ENCODE measurements around the gene STAT2.
"Not testable (repeated sequence)": the region's sequence is repeated elsewhere in the genome, so short reads cannot be mapped to it uniquely, and the experiment has no call there.

STAT2 gene

DNA sequence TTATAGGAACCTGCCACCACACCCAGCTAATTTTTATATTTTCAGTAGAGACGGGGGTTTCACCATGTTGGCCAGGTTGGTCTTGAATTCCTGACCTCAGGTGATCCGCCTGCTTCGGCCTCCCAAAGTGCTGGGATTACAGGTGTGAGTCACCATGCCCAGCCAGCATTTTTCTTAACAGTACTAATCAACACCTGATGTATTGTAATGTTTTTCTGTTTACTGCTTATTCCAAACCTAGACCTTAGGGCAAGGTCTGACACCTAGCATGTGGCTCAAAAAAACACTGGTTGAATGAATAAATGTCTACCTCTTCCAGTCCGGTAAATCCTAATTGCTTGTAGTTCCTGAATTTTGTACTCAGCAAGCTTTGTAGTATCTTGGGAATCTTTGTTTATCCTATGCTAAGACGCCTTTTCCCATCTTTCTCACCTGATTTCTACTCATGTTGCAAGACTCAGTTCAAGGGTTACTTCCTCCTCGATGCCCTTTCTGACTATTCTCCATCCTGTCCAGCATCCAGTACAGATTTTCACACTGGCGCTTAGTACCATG lies 28.9 kb downstream of the STAT2 start:
- H3K4me1 ChIP-seq (ENCODE audit: control insufficient read depth in 1 of 2, insufficient read depth in 2 of 2, low read length in 2 of 2), result peaks cover 8 to 11% of the 10 kb centered on the region in 2 donors
- H3K9me3 ChIP-seq (ENCODE audit: control insufficient read depth in 1 of 2, low read length in 2 of 2), result no peaks in the 10 kb centered on the region
- H3K27me3 ChIP-seq (ENCODE audit: control insufficient read depth in 1 of 2, insufficient read depth in 2 of 2, low read length in 2 of 2), result no peaks in the 10 kb centered on the region
- H3K27ac ChIP-seq (ENCODE audit: low read depth, low read length), result no peak overlapping the region
- H3K9ac ChIP-seq (ENCODE audit: low read depth in 1 of 2, low read length in 2 of 2), result no peak overlapping the region
- peaks cover 18 to 23% of the 10 kb centered on the region in 2 donors for H3K36me3 ChIP-seq (ENCODE audit: control insufficient read depth in 1 of 2, insufficient read depth in 2 of 2, low read length in 2 of 2)
- H3K4me3 ChIP-seq (ENCODE audit: low read depth in 1 of 2, low read length in 2 of 2), result no peak overlapping the region

DNA sequence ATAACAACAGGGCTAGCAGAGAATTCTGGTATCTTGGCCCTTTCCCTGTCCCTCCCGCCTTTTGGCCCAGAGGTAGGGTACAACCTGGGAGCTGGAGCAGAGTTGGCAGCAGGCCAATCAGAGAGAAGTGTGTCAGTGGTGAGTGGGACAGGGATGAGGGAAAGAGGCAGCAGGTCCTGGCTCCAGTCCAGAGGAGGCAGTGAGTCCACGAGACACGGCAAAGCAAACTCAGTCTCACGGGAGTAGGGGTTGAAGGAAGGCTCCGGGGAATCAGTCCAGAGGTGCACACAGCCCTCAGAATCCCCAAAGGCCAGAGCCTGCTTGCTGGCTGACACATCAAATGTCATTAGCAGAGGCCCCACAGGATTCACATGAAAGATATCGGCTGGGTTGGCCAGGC lies 33.4 kb downstream of the STAT2 start:
- Histone ChIP-seq H3K27ac (ENCODE audit: low read depth, low read length) (no peak overlapping the region), H3K36me3 (ENCODE audit: control insufficient read depth in 1 of 2, insufficient read depth in 2 of 2, low read length in 2 of 2) (peaks cover 46 to 66% of the 10 kb centered on the region in 2 donors), H3K4me3 (ENCODE audit: low read depth in 1 of 2, low read length in 2 of 2) (no peak overlapping the region), H3K27me3 (ENCODE audit: control insufficient read depth in 1 of 2, insufficient read depth in 2 of 2, low read length in 2 of 2) (no peaks in the 10 kb centered on the region), H3K9me3 (ENCODE audit: control insufficient read depth in 1 of 2, low read length in 2 of 2) (no peaks in the 10 kb centered on the region), H3K9ac (ENCODE audit: low read depth in 1 of 2, low read length in 2 of 2) (no peak overlapping the region), H3K4me1 (ENCODE audit: control insufficient read depth in 1 of 2, insufficient read depth in 2 of 2, low read length in 2 of 2) (no peaks in the 10 kb centered on the region)

- H3K27ac ChIP-seq (ENCODE audit: low read depth, low read length), result no peak overlapping the region
- no peak overlapping the region for H3K4me3 ChIP-seq (ENCODE audit: low read depth in 1 of 2, low read length in 2 of 2)
- no peaks in the 10 kb centered on the region for H3K4me1 ChIP-seq (ENCODE audit: control insufficient read depth in 1 of 2, insufficient read depth in 2 of 2, low read length in 2 of 2)
- no peaks in the 10 kb centered on the region for H3K27me3 ChIP-seq (ENCODE audit: control insufficient read depth in 1 of 2, insufficient read depth in 2 of 2, low read length in 2 of 2)
- no peak overlapping the region for H3K9ac ChIP-seq (ENCODE audit: low read depth in 1 of 2, low read length in 2 of 2)
- H3K9me3 ChIP-seq (ENCODE audit: control insufficient read depth in 1 of 2, low read length in 2 of 2), result no peaks in the 10 kb centered on the region
- peaks cover 46 to 66% of the 10 kb centered on the region in 2 donors for H3K36me3 ChIP-seq (ENCODE audit: control insufficient read depth in 1 of 2, insufficient read depth in 2 of 2, low read length in 2 of 2)
These were observed 33.8 kb downstream of the STAT2 start for GRCh38 chr12:56326126-56326525.

DNA sequence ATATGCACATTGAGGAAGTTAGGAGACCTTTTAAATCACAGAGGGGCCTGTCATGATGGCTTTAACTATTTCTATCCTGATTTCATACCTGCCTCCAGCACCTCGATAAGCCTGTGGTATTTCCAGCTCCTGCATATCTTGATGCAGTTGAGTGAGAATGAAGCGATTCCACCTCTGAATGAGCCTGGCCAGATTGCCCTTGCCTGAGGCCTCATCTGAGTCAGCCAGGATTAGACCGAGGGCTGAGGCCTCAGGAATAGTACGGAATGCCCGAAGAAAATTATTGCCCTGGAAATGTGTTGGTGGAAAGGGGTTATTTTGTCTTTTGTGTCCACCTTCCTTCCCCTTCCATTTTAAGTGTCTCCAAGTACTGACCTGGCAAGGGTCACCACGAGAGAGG lies 35.7 kb downstream of the STAT2 start:
- no peaks in the 10 kb centered on the region for H3K27me3 ChIP-seq (ENCODE audit: control insufficient read depth in 1 of 2, insufficient read depth in 2 of 2, low read length in 2 of 2)
- peaks cover 55 to 76% of the 10 kb centered on the region in 2 donors for H3K36me3 ChIP-seq (ENCODE audit: control insufficient read depth in 1 of 2, insufficient read depth in 2 of 2, low read length in 2 of 2)

DNA sequence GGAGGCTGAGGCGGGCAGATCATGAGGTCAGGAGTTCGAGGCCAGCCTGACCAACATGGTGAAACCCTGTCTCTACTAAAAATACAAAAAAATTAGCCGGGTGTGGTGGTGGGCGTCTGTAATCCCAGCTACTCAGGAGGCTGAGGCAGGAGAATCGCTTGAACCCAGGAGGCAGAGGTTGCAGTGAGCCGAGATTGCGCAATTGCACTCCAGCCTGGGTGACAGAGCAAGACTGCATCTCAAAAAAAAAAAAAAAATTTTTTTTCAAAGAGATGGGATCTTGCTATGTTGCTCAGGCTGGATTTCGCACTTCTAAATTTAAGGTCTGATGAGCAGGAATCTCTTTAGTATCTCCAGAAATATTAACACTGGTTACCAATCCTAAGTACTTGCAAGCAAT lies 38.3 kb downstream of the STAT2 start:
- not testable (repeated sequence) for H3K4me1 ChIP-seq (ENCODE audit: control insufficient read depth in 1 of 2, insufficient read depth in 2 of 2, low read length in 2 of 2); H3K4me3 ChIP-seq (ENCODE audit: low read depth in 1 of 2, low read length in 2 of 2); H3K9me3 ChIP-seq (ENCODE audit: control insufficient read depth in 1 of 2, low read length in 2 of 2); H3K27me3 ChIP-seq (ENCODE audit: control insufficient read depth in 1 of 2, insufficient read depth in 2 of 2, low read length in 2 of 2); H3K9ac ChIP-seq (ENCODE audit: low read depth in 1 of 2, low read length in 2 of 2); H3K27ac ChIP-seq (ENCODE audit: low read depth, low read length)
- peaks cover 46 to 71% of the 10 kb centered on the region in 2 donors for H3K36me3 ChIP-seq (ENCODE audit: control insufficient read depth in 1 of 2, insufficient read depth in 2 of 2, low read length in 2 of 2)

More for the DNA sequence above, 35.7 kb downstream of the STAT2 start:
- H3K27ac ChIP-seq (ENCODE audit: low read depth, low read length), result no peak overlapping the region
- no peak overlapping the region for H3K4me3 ChIP-seq (ENCODE audit: low read depth in 1 of 2, low read length in 2 of 2)
- H3K4me1 ChIP-seq (ENCODE audit: control insufficient read depth in 1 of 2, insufficient read depth in 2 of 2, low read length in 2 of 2), result no peaks in the 10 kb centered on the region
- H3K9ac ChIP-seq (ENCODE audit: low read depth in 1 of 2, low read length in 2 of 2), result no peak overlapping the region
- H3K9me3 ChIP-seq (ENCODE audit: control insufficient read depth in 1 of 2, low read length in 2 of 2), result no peaks in the 10 kb centered on the region

GRCh38 chr12:56321027-56321426 lies 38.9 kb downstream of the STAT2 start:
- H3K27me3 ChIP-seq (ENCODE audit: control insufficient read depth in 1 of 2, insufficient read depth in 2 of 2, low read length in 2 of 2), result no peaks in the 10 kb centered on the region
- peaks cover 0 to 7% of the 10 kb centered on the region in 2 donors for H3K4me1 ChIP-seq (ENCODE audit: control insufficient read depth in 1 of 2, insufficient read depth in 2 of 2, low read length in 2 of 2)
- no peak overlapping the region for H3K4me3 ChIP-seq (ENCODE audit: low read depth in 1 of 2, low read length in 2 of 2)
- no peak overlapping the region for H3K27ac ChIP-seq (ENCODE audit: low read depth, low read length)
- peaks cover 40 to 65% of the 10 kb centered on the region in 2 donors for H3K36me3 ChIP-seq (ENCODE audit: control insufficient read depth in 1 of 2, insufficient read depth in 2 of 2, low read length in 2 of 2)
- no peaks in the 10 kb centered on the region for H3K9me3 ChIP-seq (ENCODE audit: control insufficient read depth in 1 of 2, low read length in 2 of 2)
- H3K9ac ChIP-seq (ENCODE audit: low read depth in 1 of 2, low read length in 2 of 2), result no peak overlapping the region

DNA sequence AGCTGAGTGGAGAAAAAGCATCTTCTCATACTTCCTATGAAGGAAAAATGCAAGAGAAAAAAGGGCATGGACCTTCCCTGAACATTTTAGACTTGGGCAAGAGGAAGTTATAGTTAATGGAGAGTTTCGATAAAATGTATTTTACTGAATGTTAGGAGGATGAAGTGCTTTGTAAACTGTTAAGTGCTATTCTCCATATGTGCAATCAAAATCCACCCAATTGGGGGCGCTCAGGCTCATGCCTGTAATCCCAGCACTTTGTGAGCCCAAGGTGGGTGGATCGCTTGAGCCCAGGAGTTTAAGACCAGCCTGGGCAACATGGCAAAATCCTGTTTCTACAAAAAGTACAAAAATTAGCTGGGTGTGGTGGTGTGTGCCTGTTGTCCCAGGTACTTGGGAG lies 42.2 kb downstream of the STAT2 start:
- H3K36me3 ChIP-seq (ENCODE audit: control insufficient read depth in 1 of 2, insufficient read depth in 2 of 2, low read length in 2 of 2), result peaks cover 12 to 31% of the 10 kb centered on the region in 2 donors
- H3K27me3 ChIP-seq (ENCODE audit: control insufficient read depth in 1 of 2, insufficient read depth in 2 of 2, low read length in 2 of 2), result no peaks in the 10 kb centered on the region
- no peak overlapping the region for H3K27ac ChIP-seq (ENCODE audit: low read depth, low read length)
- no peak overlapping the region for H3K4me3 ChIP-seq (ENCODE audit: low read depth in 1 of 2, low read length in 2 of 2)
- H3K4me1 ChIP-seq (ENCODE audit: control insufficient read depth in 1 of 2, insufficient read depth in 2 of 2, low read length in 2 of 2), result peaks cover 10 to 19% of the 10 kb centered on the region in 2 donors
- no peaks in the 10 kb centered on the region for H3K9me3 ChIP-seq (ENCODE audit: control insufficient read depth in 1 of 2, low read length in 2 of 2)
- no peak overlapping the region for H3K9ac ChIP-seq (ENCODE audit: low read depth in 1 of 2, low read length in 2 of 2)

DNA sequence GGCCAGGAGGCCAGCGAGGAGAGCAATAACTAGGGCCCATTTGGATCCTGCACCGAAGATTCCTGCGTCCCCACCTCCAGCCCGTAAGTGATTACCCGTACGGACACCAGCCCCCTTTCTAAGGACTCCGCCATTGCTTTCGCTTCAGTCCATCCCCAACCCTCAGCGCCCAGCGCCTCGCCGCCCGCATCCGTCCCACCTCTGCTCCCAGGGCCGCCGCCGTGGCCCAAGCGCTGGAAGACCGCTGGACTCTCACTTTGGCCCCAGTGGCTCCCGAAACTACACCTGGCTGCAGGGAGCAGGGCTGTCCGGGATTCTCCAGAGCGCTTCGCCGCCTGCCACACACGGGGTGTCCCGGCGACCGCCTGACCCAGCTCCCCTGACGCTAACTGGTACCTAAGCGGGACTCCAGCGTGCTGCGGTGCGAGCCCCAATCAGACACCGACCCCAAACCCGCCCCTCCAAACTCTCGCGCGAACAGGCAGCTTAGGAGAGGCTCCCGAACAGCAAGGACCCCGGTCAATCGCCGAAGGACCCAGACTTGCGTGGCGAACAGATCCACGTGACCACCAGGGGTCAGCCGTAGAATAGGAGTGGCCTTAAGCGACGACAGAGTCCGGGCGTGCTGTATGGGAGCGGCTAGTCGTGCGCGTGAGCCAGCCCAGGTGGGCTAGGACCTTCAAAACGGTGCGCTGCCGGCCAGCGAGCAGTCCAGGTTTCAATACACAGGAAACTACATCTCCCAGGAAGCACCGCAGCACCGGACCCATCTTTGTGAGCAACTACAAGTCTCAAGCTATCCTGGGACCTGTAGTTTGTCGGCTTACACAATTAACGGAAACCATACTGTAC lies 44.1 kb downstream of the STAT2 start, which contains the start of gene CNPY2:
CNPY2 (minus strand) TSS at position 367 of the 852 bp plus-strand sequence. CDS start 771 bp downstream, outside the sequence.
- peak within 1 kb of the TSS; percentile 98 to 99 for H3K4me3 ChIP-seq (ENCODE audit: low read depth in 1 of 2, low read length in 2 of 2)
- H3K4me1 ChIP-seq (ENCODE audit: control insufficient read depth in 1 of 2, insufficient read depth in 2 of 2, low read length in 2 of 2), result peaks cover 10 to 19% of the 10 kb centered on the region in 2 donors
- H3K9ac ChIP-seq (ENCODE audit: low read depth in 1 of 2, low read length in 2 of 2), result peak within 1 kb of the TSS; percentile 96 to 99
- no peaks in the 10 kb centered on the region for H3K27me3 ChIP-seq (ENCODE audit: control insufficient read depth in 1 of 2, insufficient read depth in 2 of 2, low read length in 2 of 2)
- peaks cover 12 to 31% of the 10 kb centered on the region in 2 donors for H3K36me3 ChIP-seq (ENCODE audit: control insufficient read depth in 1 of 2, insufficient read depth in 2 of 2, low read length in 2 of 2)
- H3K9me3 ChIP-seq (ENCODE audit: control insufficient read depth in 1 of 2, low read length in 2 of 2), result no peaks in the 10 kb centered on the region
- peak within 1 kb of the TSS; percentile 90 for H3K27ac ChIP-seq (ENCODE audit: low read depth, low read length)

GRCh38 chr12:56315249-56315621 lies 44.7 kb downstream of the STAT2 start:
- H3K36me3 ChIP-seq (ENCODE audit: control insufficient read depth in 1 of 2, insufficient read depth in 2 of 2, low read length in 2 of 2), result peaks cover 12 to 37% of the 10 kb centered on the region in 2 donors
- no peaks in the 10 kb centered on the region for H3K9me3 ChIP-seq (ENCODE audit: control insufficient read depth in 1 of 2, low read length in 2 of 2)
- H3K4me1 ChIP-seq (ENCODE audit: control insufficient read depth in 1 of 2, insufficient read depth in 2 of 2, low read length in 2 of 2), result peaks cover 10 to 19% of the 10 kb centered on the region in 2 donors

GRCh38 chr12:56311003-56311402 lies 48.9 kb downstream of the STAT2 start:
- H3K27me3 ChIP-seq (ENCODE audit: control insufficient read depth in 1 of 2, insufficient read depth in 2 of 2, low read length in 2 of 2), result no peaks in the 10 kb centered on the region
- peaks cover 0 to 41% of the 10 kb centered on the region in 2 donors for H3K36me3 ChIP-seq (ENCODE audit: control insufficient read depth in 1 of 2, insufficient read depth in 2 of 2, low read length in 2 of 2)
- H3K27ac ChIP-seq (ENCODE audit: low read depth, low read length), result no peak overlapping the region
- no peak overlapping the region for H3K4me3 ChIP-seq (ENCODE audit: low read depth in 1 of 2, low read length in 2 of 2)
- H3K4me1 ChIP-seq (ENCODE audit: control insufficient read depth in 1 of 2, insufficient read depth in 2 of 2, low read length in 2 of 2), result peaks cover 10 to 13% of the 10 kb centered on the region in 2 donors
- no peaks in the 10 kb centered on the region for H3K9me3 ChIP-seq (ENCODE audit: control insufficient read depth in 1 of 2, low read length in 2 of 2)
- no peak overlapping the region for H3K9ac ChIP-seq (ENCODE audit: low read depth in 1 of 2, low read length in 2 of 2)

More at GRCh38 chr12:56315249-56315621, 44.7 kb downstream of the STAT2 start:
- no peaks in the 10 kb centered on the region for H3K27me3 ChIP-seq (ENCODE audit: control insufficient read depth in 1 of 2, insufficient read depth in 2 of 2, low read length in 2 of 2)
- peak overlapping the region; percentile 98 to 99 for H3K4me3 ChIP-seq (ENCODE audit: low read depth in 1 of 2, low read length in 2 of 2)
- peak overlapping the region; percentile 90 for H3K27ac ChIP-seq (ENCODE audit: low read depth, low read length)
- peak overlapping the region; percentile 96 to 99 for H3K9ac ChIP-seq (ENCODE audit: low read depth in 1 of 2, low read length in 2 of 2)

Data from duodenal mucosa (tissue), 2 donors.